Ishikawa (cell line): Measurements from ENCODE around the gene METTL17.

ENCODE experiments used
- CEBPB ChIP-seq: IDR thresholded peaks from 2 replicates; pipeline ENCODE4 v1.6.1; 2012
- CREB1 ChIP-seq: IDR thresholded peaks from 2 replicates; pipeline ENCODE4 v1.6.1; 2012; ENCODE audit warnings: low read depth
- EGR1 ChIP-seq: IDR thresholded peaks from 2 replicates; pipeline ENCODE4 v1.6.1; 2012
- EP300 ChIP-seq: IDR thresholded peaks from 2 replicates; pipeline ENCODE4 v1.6.1; 2012; ENCODE audit warnings: borderline replicate concordance
- FOXM1 ChIP-seq: IDR thresholded peaks from 2 replicates; pipeline ENCODE4 v1.6.1; 2012; ENCODE audit warnings: low read depth, borderline replicate concordance
- NFIC ChIP-seq: IDR thresholded peaks from 2 replicates; pipeline ENCODE4 v1.6.1; 2012
- RAD21 ChIP-seq: IDR thresholded peaks from 2 replicates; pipeline ENCODE4 v1.6.1; 2012; ENCODE audit warnings: low read depth
- TAF1 ChIP-seq: IDR thresholded peaks from 2 replicates; pipeline ENCODE4 v1.6.1; 2012; ENCODE audit warnings: low read depth, mild to moderate bottlenecking
- TCF12 ChIP-seq: IDR thresholded peaks from 2 replicates; pipeline ENCODE4 v1.6.1; 2012; ENCODE audit warnings: low read depth
- TEAD4 ChIP-seq: IDR thresholded peaks from 2 replicates; pipeline ENCODE4 v1.6.1; 2012
- YY1 ChIP-seq: IDR thresholded peaks from 2 replicates; pipeline ENCODE4 v1.6.1; 2012; ENCODE audit warnings: low read depth
- ZBTB7A ChIP-seq: IDR thresholded peaks from 2 replicates; pipeline ENCODE4 v1.6.1; 2012; ENCODE audit warnings: low read depth
- TF ChIP-seq, protein P1 (sequence below): IDR thresholded peaks from 2 replicates; pipeline ENCODE4 v1.6.1; 2012
- TF ChIP-seq, protein P2 (sequence below): IDR thresholded peaks from 2 replicates; pipeline ENCODE4 v1.6.1; 2012; ENCODE audit warnings: low read depth, mild to moderate bottlenecking
- TF ChIP-seq, protein P3 (sequence below): IDR thresholded peaks from 2 replicates; pipeline ENCODE4 v1.6.1; 2012

The METTL17 gene

DNA sequence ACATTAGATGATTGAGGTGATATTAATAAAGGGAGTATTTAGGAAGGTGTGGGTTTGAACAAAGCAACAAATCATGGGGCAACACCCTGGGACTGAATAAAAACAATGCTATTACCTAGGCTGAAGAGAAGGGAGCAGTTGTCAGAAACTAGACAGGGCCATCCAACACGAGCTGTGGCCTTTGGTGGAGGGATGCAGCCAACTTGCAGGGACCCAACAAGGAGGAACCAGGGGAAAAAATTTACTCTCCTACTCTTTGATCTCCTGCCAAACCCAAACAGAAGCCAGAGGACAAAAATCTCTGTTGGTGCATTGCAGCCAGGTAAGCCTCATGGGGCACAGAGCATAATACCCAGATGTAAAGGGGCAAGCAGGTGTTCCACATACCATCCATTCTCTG is 21.4 kb downstream of the METTL17 start:
- TF ChIP-seq, protein P1, sequence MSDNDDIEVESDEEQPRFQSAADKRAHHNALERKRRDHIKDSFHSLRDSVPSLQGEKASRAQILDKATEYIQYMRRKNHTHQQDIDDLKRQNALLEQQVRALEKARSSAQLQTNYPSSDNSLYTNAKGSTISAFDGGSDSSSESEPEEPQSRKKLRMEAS = no peak
- TF ChIP-seq, protein P2, sequence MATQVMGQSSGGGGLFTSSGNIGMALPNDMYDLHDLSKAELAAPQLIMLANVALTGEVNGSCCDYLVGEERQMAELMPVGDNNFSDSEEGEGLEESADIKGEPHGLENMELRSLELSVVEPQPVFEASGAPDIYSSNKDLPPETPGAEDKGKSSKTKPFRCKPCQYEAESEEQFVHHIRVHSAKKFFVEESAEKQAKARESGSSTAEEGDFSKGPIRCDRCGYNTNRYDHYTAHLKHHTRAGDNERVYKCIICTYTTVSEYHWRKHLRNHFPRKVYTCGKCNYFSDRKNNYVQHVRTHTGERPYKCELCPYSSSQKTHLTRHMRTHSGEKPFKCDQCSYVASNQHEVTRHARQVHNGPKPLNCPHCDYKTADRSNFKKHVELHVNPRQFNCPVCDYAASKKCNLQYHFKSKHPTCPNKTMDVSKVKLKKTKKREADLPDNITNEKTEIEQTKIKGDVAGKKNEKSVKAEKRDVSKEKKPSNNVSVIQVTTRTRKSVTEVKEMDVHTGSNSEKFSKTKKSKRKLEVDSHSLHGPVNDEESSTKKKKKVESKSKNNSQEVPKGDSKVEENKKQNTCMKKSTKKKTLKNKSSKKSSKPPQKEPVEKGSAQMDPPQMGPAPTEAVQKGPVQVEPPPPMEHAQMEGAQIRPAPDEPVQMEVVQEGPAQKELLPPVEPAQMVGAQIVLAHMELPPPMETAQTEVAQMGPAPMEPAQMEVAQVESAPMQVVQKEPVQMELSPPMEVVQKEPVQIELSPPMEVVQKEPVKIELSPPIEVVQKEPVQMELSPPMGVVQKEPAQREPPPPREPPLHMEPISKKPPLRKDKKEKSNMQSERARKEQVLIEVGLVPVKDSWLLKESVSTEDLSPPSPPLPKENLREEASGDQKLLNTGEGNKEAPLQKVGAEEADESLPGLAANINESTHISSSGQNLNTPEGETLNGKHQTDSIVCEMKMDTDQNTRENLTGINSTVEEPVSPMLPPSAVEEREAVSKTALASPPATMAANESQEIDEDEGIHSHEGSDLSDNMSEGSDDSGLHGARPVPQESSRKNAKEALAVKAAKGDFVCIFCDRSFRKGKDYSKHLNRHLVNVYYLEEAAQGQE = no peak
- TF ChIP-seq EP300 (no peak), CEBPB (no peak), TAF1 (no peak), CREB1 (no peak), EGR1 (no peak), YY1 (no peak), FOXM1 (no peak), NFIC (no peak), TCF12 (no peak), TEAD4 (no peak), ZBTB7A (no peak), RAD21 (no peak)
- TF ChIP-seq, protein P3, sequence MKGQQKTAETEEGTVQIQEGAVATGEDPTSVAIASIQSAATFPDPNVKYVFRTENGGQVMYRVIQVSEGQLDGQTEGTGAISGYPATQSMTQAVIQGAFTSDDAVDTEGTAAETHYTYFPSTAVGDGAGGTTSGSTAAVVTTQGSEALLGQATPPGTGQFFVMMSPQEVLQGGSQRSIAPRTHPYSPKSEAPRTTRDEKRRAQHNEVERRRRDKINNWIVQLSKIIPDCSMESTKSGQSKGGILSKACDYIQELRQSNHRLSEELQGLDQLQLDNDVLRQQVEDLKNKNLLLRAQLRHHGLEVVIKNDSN = no peak

DNA sequence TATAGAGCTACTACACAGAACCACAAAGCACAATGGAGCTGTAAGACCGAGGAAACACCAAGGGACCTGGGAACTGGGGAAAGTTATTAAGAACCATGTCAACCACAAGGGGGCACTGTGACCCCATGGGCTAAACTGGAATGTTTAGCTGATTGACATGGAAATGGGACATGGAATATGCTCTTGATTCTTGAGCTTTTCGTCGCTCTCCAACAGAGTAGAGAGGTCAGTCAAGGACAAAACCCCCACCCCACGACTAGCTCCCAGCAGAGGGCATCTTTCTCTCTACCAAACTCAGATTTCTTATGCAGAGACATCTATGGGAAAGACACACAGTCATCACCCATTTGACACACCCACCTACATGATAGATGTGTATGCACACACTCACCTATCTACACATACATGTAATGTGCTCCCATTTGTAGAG is 25.0 kb downstream of the METTL17 start:
- TF ChIP-seq TAF1 = no peak
- TF ChIP-seq CEBPB = no peak
- TF ChIP-seq, protein P1 = no peak
- TF ChIP-seq TEAD4 = peak; percentile 60
- TF ChIP-seq ZBTB7A = no peak
- TF ChIP-seq RAD21 = peak; percentile 98

DNA sequence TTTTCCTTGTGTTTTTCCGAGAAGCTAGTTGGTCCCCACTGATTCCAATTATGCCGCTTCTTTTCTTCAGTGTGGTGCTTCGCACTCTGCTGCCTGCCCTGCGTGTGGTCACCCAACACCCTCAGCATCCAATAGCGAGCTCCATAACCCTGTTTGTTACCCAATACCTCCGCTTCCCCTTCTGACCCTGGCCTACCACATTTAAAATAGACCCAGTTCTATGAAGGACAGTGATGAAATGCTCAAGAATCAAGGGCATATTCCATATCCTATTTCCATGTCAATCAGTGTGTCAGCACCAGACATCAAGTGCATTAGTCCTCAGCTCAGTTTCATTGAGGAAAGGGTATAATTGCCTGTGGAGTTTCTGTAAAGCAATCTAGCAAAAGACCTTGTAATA is 25.5 kb downstream of the METTL17 start:
- TF ChIP-seq TEAD4 = no peak

DNA sequence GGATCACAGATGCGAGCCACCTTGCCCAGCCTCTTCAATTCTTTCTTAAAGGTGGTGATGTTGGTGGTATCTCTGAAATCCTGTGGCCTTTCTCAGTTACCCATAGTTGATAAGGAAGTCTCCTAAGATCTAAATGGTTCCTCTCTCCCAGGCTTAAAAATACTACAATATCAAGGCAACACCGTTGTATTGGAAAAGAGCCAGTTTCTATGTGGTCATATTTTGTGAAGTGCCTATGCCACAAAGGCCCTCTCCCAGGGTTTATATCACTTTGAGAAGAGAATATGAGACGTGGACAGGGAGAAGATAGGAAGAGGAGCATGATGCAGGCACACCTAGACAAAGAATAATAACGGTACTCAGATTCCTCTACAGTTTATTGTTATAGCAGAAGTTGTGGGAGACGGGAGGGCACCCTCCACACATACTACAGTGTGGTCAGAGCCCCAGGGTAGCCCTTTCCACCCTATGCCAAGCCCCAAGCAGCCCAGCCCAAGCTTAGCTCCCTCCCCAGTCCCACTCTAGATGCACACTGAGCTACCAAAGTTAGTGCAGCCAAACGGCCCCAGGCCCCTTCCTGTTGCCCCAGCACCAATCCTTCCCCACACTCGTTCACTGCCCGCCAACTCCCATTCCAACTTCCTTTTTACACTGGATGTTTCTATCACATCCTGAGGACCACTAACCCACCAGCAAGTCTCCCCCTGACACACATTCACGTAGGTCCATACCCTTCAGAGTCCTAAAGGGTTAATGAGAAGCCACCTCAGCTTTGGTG is 26.8 kb downstream of the METTL17 start:
- TF ChIP-seq YY1 (no peak), CREB1 (no peak), TEAD4 (no peak), RAD21 (no peak), FOXM1 (no peak), EP300 (no peak), TAF1 (no peak), EGR1 (no peak), NFIC (no peak), CEBPB (no peak)
- TF ChIP-seq, protein P1 = no peak

DNA sequence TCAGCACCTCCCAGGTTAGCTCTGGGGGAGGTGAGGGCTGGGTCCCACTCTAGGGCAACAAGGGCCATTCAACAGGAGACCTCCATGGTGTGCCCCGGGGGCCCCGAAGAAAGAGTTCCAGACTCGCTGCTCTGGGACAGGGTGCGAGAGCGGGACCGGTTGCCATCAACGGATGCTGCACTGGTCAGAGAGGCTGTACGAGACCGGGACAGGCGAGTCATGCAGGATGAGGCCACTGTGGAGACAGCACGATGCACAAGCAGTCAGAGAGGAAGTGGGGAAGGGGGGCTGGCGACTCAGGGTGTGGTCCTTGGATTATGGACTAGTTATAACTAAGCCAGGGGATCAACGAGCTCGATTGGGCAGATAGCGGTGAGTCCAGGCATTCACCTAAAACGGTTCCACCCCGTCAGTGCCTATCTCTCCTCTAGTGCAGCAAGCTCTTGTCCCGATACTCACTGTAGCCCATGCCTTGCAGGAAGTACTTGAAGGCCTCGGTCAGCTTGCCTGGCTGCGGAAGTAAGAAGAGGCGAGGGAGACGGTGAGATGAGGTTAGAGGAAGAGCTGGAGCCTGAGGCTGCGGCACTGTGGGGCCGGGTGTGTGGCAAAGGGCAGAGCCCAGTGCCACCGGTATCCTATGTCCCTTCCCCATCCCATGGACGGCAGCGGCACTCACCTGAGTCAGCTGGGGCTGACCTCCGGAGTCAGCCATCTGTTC is 27.9 kb downstream of the METTL17 start:
- TF ChIP-seq NFIC (no peak), CREB1 (no peak), TCF12 (no peak), ZBTB7A (no peak), EP300 (no peak), YY1 (no peak), FOXM1 (no peak), CEBPB (no peak), EGR1 (no peak), TEAD4 (no peak), RAD21 (no peak), TAF1 (no peak)
- TF ChIP-seq, protein P3 = no peak
- TF ChIP-seq, protein P1 = no peak
- TF ChIP-seq, protein P2 = no peak
